GM12891 (cell line): Measurements from ENCODE around the gene AFF4.

Source experiments
- DNase-seq: peaks from one replicate; pipeline ENCODE4 v3.0.0; 2011; ENCODE audit warnings: low spot score; ENCODE audit not compliant: insufficient read length
- FAIRE-seq: peaks from 2 replicates; lab custom pipeline; 2011; peaks lifted over from hg19 to GRCh38; lab: Jason Lieb, UNC
- PAX5 ChIP-seq: IDR thresholded peaks from 2 replicates; pipeline ENCODE4 v1.6.1; 2011; ENCODE audit warnings: low read length, moderate library complexity, mild to moderate bottlenecking; ENCODE audit not compliant: insufficient read depth, severe bottlenecking
- POLR2A ChIP-seq: IDR thresholded peaks from 2 replicates; pipeline ENCODE4 v1.6.1; 2011; ENCODE audit warnings: low read depth, low read length, control low read depth
- POLR2AphosphoS5 ChIP-seq: IDR thresholded peaks from 2 replicates; pipeline ENCODE4 v1.6.1; 2011; ENCODE audit warnings: low read depth, low read length, control low read depth
- POU2F2 ChIP-seq: IDR thresholded peaks from 2 replicates; pipeline ENCODE4 v1.6.1; 2011; ENCODE audit warnings: low read depth, mild to moderate bottlenecking, control low read depth, low read length, moderate library complexity
- SPI1 ChIP-seq: IDR thresholded peaks from 2 replicates; pipeline ENCODE4 v1.6.1; 2011; ENCODE audit warnings: low read depth, low read length, control low read depth
- TAF1 ChIP-seq: IDR thresholded peaks from 2 replicates; pipeline ENCODE4 v1.6.1; 2011; ENCODE audit warnings: low read depth, low read length, control low read depth

Gene AFF4

GRCh38 chr5:132887283-132887682, 76.2 kb downstream of the AFF4 start:
- no peak for DNase-seq
- no peak for TF ChIP-seq POU2F2
- no peak for TF ChIP-seq POLR2A
- no peak for TF ChIP-seq PAX5
- no peak for TF ChIP-seq TAF1
- TF ChIP-seq POLR2AphosphoS5, result no peak
- no peak for TF ChIP-seq SPI1
- no peak for FAIRE-seq

GRCh38 chr5:132886064-132886823, 77.2 kb downstream of the AFF4 start:
- no peak for TF ChIP-seq POLR2A
- TF ChIP-seq POU2F2, result peak; percentile 93
- no peak for TF ChIP-seq TAF1
- no peak for TF ChIP-seq POLR2AphosphoS5
- DNase-seq, result no peak
- FAIRE-seq, result no peak

DNA sequence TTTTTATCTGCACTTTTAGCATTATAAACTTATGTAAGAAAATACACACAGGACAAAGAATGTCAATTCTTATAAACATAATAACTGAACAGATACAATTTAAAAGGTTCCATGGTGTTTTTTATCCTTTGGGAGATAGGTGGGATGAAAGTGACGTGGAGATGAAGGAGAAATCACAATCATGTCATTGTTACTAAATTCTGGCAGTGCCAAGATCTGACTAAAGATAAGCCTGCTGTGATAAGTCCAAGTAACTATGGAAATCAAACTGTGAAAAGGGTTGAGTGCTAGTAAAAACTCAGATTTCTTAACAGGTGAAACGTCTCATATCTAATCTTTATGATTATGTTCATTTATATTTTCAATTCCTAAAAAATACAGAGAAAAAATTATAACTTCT, 78.9 kb downstream of the AFF4 start:
- DNase-seq (no peak), FAIRE-seq (no peak)
- no peak for TF ChIP-seq POLR2A
- TF ChIP-seq POU2F2, result no peak
- TF ChIP-seq TAF1, result no peak
- no peak for TF ChIP-seq SPI1

GRCh38 chr5:132883261-132883834, 80.1 kb downstream of the AFF4 start:
- FAIRE-seq, result no peak
- DNase-seq, result no peak
- TF ChIP-seq POLR2AphosphoS5 (no peak), SPI1 (peak; percentile 50; the same call in 1 of the 2 replicates)

DNA sequence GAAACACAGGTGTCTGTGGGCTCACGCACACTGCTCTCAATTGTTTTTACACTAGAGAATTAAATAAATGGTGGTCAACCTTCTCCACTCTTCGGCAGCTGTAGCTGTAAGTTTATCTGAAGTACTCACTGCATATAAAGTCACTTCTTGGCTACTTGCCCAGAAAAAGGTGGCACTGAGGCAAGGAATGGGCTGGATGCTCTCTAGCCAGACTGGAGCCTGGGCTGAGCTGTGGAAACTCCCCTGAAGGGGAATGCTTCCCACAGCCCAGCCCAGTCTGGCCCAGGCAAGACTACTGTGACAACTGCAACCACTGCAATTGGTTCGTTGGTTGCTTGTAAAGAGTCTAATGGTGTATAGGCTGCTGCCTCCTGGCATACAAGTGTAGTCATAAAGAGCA, 85.5 kb downstream of the AFF4 start:
- DNase-seq (no peak), FAIRE-seq (no peak)
- TF ChIP-seq POU2F2 (no peak), POLR2AphosphoS5 (no peak), POLR2A (no peak), SPI1 (no peak), PAX5 (no peak), TAF1 (no peak)

DNA sequence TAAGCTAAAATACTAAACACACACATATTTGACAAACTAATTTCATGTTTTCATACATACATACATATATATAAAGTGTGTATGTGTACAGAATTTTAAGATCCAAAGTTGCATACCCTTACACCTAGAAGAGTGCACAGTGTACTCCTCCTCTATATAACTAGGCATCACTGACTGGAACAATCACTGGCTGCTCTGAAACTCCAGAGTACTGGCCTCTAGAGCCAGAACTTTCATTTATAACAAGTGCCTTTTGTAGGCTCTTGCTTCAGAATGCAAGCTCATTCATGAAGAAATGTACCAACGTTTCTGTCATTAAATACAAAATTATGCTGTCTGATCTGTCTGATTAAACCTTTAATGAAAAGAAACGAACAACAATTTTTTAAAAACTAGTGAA, 86.0 kb downstream of the AFF4 start:
- TF ChIP-seq POLR2A (no peak), POU2F2 (no peak), TAF1 (no peak), POLR2AphosphoS5 (no peak), SPI1 (no peak), PAX5 (no peak)
- no peak for FAIRE-seq
- no peak for DNase-seq

DNA sequence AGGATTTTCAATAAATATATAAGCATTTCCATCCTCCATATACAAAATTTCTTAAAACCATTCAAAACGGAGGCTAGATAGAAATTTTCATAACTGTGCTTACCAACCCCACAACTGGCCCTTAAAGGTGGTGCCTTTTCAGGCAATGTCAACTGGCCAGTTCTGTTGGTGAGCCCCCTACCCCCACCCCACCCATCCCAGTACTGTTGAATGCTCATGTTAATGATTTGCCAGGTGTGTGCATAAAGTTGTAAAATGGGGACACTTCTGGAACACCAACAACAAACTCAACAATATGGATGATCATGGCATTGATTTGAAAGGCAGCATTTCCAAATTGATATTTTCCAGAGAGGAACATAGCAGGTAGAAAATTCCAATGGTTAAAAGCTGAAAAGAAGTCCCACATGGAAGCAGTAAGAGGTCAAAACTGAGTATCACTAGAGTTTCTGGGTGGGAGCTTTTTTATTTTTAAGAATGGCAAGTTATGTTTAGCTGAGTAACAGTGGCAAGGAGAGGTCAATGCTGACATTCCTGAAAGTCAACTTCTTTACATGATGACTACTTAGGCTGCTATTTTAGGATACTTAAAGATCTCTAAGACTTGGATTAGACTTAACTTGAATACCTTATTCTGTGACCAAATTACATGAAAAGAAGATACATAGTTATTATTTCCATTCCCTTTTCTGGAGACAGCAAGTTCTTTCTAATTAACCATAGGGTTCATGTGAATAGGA, 87.2 kb downstream of the AFF4 start:
- no peak for TF ChIP-seq SPI1
- TF ChIP-seq POU2F2, result no peak
- TF ChIP-seq POLR2AphosphoS5, result no peak
- no peak for TF ChIP-seq POLR2A
- TF ChIP-seq PAX5, result no peak
- no peak for TF ChIP-seq TAF1
- FAIRE-seq, result no peak
- DNase-seq, result no peak

DNA sequence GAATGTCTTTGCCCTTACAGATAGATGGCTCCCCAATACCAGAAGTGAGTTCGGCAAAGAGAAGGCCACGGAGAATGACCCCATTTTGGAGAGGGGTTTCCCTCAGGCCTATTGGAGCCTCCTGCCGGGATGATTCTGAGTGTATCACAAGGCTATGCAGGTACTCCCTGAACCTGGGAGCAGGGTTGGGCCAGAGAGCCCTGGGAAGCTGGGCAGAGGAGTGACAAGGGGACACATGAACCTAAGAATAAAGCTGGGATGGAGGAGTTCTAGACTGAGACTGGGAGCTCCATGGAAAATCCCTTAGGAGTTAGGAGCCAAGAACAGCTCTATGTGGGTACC, 89.5 kb downstream of the AFF4 start:
- DNase-seq (no peak), FAIRE-seq (no peak)
- no peak for TF ChIP-seq POLR2A
- TF ChIP-seq TAF1, result no peak
- TF ChIP-seq POU2F2, result no peak
- no peak; the same call in 1 of the 2 replicates for TF ChIP-seq POLR2AphosphoS5
- no peak for TF ChIP-seq SPI1
- no peak for TF ChIP-seq PAX5

DNA sequence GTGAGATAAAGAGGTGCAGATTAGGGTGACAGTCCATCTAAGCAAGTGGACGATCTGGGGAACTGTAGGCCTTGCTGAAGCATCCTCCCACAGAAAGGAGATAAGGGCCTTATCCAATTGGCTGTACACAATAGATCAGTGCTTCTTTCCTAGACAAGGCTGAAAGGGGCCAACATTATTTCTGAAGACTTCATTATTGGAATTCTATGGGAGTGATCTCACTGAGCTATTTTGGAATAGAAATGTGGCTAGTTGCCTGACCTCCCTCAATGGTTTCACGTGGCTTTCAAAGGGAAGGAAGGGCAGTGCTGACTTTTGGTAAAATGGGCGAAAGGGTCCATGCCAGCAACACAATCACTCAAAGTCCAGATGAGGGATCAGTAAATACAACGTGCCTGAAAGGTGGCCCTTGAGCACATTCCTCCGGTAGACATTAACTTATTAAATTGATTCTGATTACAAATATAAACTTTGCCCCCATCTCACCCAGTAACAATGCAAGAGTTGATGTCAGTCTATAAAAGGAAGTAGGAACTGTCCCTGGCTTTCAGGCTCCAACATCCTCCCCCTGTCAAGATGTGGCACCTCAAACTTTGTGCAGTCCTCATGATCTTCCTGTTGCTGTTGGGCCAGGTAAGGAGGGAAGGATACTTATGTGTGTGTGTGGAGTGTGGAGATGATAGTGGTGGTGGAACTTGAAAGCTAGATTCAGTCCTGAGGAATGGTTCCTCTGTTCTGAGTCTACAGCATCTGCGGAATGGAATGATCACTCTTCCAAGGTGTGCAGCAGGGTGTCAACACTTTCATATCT, 90.1 kb downstream of the AFF4 start, which contains the start of gene LEAP2:
Gene LEAP2, plus strand, starts transcription at position 550 of the 811 bp plus-strand sequence. Its CDS starts 27 bp downstream, at position 577.
- no peak for FAIRE-seq
- DNase-seq, result no peak
- no peak for TF ChIP-seq POU2F2
- TF ChIP-seq TAF1, result no peak
- peak; percentile 61 for TF ChIP-seq POLR2AphosphoS5
- TF ChIP-seq POLR2A, result no peak; the same call in 1 of the 2 replicates
